ENCODE data around the gene USP7. TPM values are rescaled to one million over a fixed set of nuclear protein-coding genes. Genes with fewer than 3 reads are reported as not detected.

Gene USP7
- total RNA-seq, 4 donors from 2014 or later = 62.5 to 109 (median 89.1) TPM

DNA sequence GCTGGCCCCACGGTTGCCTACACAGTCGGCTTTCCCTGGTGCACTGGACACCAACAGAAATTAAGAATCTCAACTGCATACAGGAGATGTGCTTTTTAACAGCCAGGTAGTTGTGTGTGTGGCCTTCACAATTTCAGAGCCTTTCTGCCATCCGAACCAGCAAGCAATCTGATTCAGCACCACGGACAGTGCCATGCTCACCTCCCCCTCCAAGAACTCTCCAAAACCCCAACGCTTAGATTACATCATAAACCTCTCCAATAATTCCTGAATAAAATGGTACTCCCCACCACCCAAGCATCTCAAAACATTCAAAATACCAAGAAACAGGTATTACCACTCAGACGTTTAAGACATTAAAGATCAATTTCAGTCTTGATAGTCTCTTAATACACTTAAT is 31.8 kb downstream of the USP7 start:
- Histone ChIP-seq H3K27ac (no peak overlapping the region), H3K9me3 (no peaks in the 10 kb centered on the region), H3K4me1 (peaks cover 0 to 56% (median 0%) of the 10 kb centered on the region in 3 donors), H3K4me3 (no peak overlapping the region), H3K27me3 (no peaks in the 10 kb centered on the region), H3K36me3 (peaks cover 6 to 33% (median 7%) of the 10 kb centered on the region in 3 donors)
- DNase-seq = no peak
- intact Hi-C loops (cut with DNase I) = no loop called here
- 39 to 44% methylated on average over 6 of the region's 6 CpGs for WGBS, 2 donors
- no peak for TF ChIP-seq POLR2A (IDR thresholded peaks at IDR 0.05)
- TF ChIP-seq, protein P1, sequence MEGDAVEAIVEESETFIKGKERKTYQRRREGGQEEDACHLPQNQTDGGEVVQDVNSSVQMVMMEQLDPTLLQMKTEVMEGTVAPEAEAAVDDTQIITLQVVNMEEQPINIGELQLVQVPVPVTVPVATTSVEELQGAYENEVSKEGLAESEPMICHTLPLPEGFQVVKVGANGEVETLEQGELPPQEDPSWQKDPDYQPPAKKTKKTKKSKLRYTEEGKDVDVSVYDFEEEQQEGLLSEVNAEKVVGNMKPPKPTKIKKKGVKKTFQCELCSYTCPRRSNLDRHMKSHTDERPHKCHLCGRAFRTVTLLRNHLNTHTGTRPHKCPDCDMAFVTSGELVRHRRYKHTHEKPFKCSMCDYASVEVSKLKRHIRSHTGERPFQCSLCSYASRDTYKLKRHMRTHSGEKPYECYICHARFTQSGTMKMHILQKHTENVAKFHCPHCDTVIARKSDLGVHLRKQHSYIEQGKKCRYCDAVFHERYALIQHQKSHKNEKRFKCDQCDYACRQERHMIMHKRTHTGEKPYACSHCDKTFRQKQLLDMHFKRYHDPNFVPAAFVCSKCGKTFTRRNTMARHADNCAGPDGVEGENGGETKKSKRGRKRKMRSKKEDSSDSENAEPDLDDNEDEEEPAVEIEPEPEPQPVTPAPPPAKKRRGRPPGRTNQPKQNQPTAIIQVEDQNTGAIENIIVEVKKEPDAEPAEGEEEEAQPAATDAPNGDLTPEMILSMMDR (IDR thresholded peaks at IDR 0.05) = no peak

DNA sequence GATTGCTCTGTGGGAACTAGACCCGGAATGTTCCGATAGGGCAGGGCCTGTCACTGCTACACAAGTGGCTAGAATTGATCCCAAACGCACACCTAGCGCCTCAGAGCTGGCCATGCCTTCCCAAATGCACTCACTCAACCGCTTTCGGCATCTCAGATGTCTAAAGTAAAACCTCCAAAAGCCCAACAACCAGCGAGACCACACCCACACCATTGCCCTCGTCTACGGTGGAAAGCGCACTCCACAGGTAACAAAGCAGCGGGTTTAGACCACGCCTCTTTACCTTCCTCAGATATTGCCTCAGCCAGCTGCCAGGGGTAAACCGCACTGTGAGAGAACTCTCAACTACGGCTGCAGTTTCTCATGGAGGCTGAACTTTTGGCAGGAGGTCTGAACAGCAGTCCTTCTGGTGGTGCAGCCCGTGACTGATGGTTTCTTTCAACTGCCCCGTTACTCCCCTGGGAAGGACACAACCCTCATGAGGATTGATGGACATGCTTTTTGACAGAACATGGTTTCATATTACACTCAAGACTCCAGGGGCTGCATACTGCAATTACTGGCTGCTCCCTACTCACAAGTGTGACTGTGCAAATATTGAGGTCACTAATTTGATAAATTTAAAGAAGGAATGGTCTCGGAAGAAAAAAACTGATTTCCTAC is 34.5 kb downstream of the USP7 start:
- H3K27ac ChIP-seq = no peak overlapping the region
- H3K4me3 ChIP-seq = no peak overlapping the region
- peaks cover 7 to 58% (median 10%) of the 10 kb centered on the region in 3 donors for H3K36me3 ChIP-seq
- 84 to 92% methylated on average over 15 to 17 of the region's 17 CpGs for WGBS, 2 donors
- no peak for TF ChIP-seq POLR2A (IDR thresholded peaks at IDR 0.05)
- TF ChIP-seq, protein P1 (IDR thresholded peaks at IDR 0.05) = no peak
- no peaks in the 10 kb centered on the region for H3K27me3 ChIP-seq
- peaks cover 0 to 40% (median 3%) of the 10 kb centered on the region in 3 donors for H3K4me1 ChIP-seq
- intact Hi-C loops (cut with DNase I) = no loop called here
- H3K9me3 ChIP-seq = no peaks in the 10 kb centered on the region
- no peak for DNase-seq

DNA sequence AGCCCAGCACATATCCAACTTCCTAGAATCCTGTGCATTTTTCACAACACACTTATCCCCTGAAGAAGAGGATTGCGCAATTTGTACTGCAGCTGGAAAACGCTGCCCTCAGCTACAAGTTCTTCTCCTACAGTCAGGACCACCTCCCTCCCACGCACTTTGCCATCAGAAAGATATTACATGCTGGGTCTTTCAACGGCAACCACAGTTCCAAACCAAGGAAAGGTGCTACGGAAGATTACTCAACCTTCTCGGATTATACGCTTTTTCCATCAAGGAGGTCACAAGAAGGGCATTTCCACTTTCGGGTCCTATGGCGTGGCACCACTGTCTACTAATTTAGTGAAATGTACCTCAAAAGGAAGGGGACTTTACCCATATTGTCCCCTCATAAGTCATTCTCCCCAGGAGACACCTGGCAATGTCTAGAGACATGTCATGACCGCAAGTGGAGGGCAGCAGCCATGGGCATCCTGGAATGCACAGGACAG is 35.2 kb downstream of the USP7 start:
- intact Hi-C loops (cut with DNase I) = no loop called here
- WGBS, 2 donors = 54 to 86% methylated on average over 8 to 10 of the region's 10 CpGs
- no peak for DNase-seq
- Histone ChIP-seq H3K27ac (no peak overlapping the region), H3K4me3 (no peak overlapping the region), H3K9me3 (no peaks in the 10 kb centered on the region), H3K36me3 (peaks cover 7 to 66% (median 10%) of the 10 kb centered on the region in 3 donors), H3K4me1 (peaks cover 0 to 45% (median 3%) of the 10 kb centered on the region in 3 donors), H3K27me3 (no peaks in the 10 kb centered on the region)
- TF ChIP-seq, protein P1 (IDR thresholded peaks at IDR 0.05) = no peak
- TF ChIP-seq POLR2A (IDR thresholded peaks at IDR 0.05) = no peak

DNA sequence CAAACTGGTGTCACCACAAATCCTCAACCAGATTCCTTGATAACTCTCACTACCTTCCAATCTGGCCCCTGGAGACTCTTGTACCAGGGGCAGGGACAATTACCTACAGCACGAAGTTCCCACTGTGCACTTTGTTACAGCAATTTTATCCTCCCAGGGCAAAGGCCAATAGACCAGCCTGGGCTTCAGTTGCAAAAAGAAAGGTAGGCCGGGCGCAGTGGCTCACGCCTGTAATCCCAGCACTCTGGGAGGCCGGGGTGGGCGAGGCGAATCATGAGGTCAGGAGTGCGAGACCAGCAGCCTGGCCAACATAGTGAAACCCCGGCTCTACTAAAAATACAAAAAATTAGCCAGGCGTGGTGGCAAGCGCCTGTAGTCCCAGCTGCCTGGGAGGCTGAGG is 36.9 kb downstream of the USP7 start:
- intact Hi-C loops (cut with DNase I) = no loop called here
- Histone ChIP-seq H3K27me3 (no peaks in the 10 kb centered on the region), H3K36me3 (peaks cover 11 to 82% (median 18%) of the 10 kb centered on the region in 3 donors), H3K4me1 (peaks cover 0 to 40% (median 3%) of the 10 kb centered on the region in 3 donors), H3K9me3 (no peaks in the 10 kb centered on the region), H3K27ac (no peak overlapping the region), H3K4me3 (no peak overlapping the region)
- TF ChIP-seq POLR2A (IDR thresholded peaks at IDR 0.05) = no peak
- TF ChIP-seq, protein P1 (IDR thresholded peaks at IDR 0.05) = no peak
- no peak for DNase-seq
- WGBS, 2 donors = 85 to 89% methylated on average over 5 to 9 of the region's 11 CpGs

DNA sequence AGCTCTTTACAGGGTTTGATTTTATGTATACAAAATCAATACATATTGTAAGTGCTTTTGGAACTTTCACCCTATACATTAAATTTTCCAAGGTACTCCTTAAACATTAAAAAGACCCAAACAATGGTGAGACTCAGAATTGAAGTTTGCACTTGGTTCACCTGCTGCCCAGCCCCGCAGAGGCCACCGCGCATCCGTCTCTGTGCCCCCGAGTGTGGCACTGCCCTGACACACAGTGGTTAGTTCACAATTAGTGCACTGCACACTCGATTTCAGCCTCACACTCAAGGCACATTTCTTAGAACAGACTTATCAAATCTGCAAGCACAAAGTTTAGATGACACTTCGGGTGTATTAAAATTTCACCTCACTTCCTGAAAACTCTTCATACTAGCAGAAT is 38.3 kb downstream of the USP7 start:
- TF ChIP-seq, protein P1 (IDR thresholded peaks at IDR 0.05) = no peak
- TF ChIP-seq POLR2A (IDR thresholded peaks at IDR 0.05) = no peak
- H3K36me3 ChIP-seq = peaks cover 11 to 96% (median 32%) of the 10 kb centered on the region in 3 donors
- H3K4me3 ChIP-seq = no peak overlapping the region
- intact Hi-C loops (cut with DNase I) = no loop called here
- no peak overlapping the region for H3K27ac ChIP-seq
- peaks cover 0 to 31% (median 3%) of the 10 kb centered on the region in 3 donors for H3K4me1 ChIP-seq
- H3K27me3 ChIP-seq = no peaks in the 10 kb centered on the region
- no peak for DNase-seq
- no peaks in the 10 kb centered on the region for H3K9me3 ChIP-seq
- WGBS, 2 donors = 93 to 97% methylated on average over 7 of the region's 7 CpGs

All from esophagus squamous epithelium (tissue), 5 donors.